GM21825 (cell line): ENCODE results near the gene EPHA3.

Experiments used
- ATAC-seq: cut with Tn5 transposase; IDR thresholded peaks from one replicate; pipeline ENCODE4 v1.9.1; 2021; ENCODE audit warnings: mild to moderate bottlenecking, moderate library complexity; ENCODE audit not compliant: unreplicated experiment

Gene EPHA3

GRCh38 chr3:89434621-89435380, 327.4 kb downstream of the EPHA3 start:
- no peak for ATAC-seq

GRCh38 chr3:89436846-89437245, 329.4 kb downstream of the EPHA3 start:
- no peak for ATAC-seq

- no peak for ATAC-seq
Observed at GRCh38 chr3:89440386-89440785, 333.0 kb downstream of the EPHA3 start.

- ATAC-seq = no peak
Observed at GRCh38 chr3:89441141-89441540, 333.7 kb downstream of the EPHA3 start.

GRCh38 chr3:89446593-89446992, 339.2 kb downstream of the EPHA3 start:
- no peak for ATAC-seq

- no peak for ATAC-seq
Observed at GRCh38 chr3:89447243-89447642, 339.8 kb downstream of the EPHA3 start.

- ATAC-seq = no peak
Observed at GRCh38 chr3:89449086-89449485, 341.7 kb downstream of the EPHA3 start.

- ATAC-seq = no peak
Observed at GRCh38 chr3:89452066-89452465, 344.6 kb downstream of the EPHA3 start.

- no peak for ATAC-seq
Observed at GRCh38 chr3:89455240-89455639, 347.8 kb downstream of the EPHA3 start.

GRCh38 chr3:89467898-89468363, 360.5 kb downstream of the EPHA3 start:
- ATAC-seq = no peak

GRCh38 chr3:89472101-89472500, 364.7 kb downstream of the EPHA3 start:
- ATAC-seq = no peak

GRCh38 chr3:89474333-89475130, 367.1 kb downstream of the EPHA3 start:
- no peak for ATAC-seq

GRCh38 chr3:89488800-89489580, 381.6 kb downstream of the EPHA3 start:
- no peak for ATAC-seq

GRCh38 chr3:89490129-89490528, 382.7 kb downstream of the EPHA3 start:
- no peak for ATAC-seq

GRCh38 chr3:89494734-89495133, 387.3 kb downstream of the EPHA3 start:
- ATAC-seq = no peak

- ATAC-seq = no peak
Observed at GRCh38 chr3:89503891-89504391, 396.5 kb downstream of the EPHA3 start.

- ATAC-seq = no peak
Observed at GRCh38 chr3:89504432-89504831, 397.0 kb downstream of the EPHA3 start.

- ATAC-seq = no peak
Observed at GRCh38 chr3:89506462-89507103, 399.2 kb downstream of the EPHA3 start.

- no peak for ATAC-seq
Observed at GRCh38 chr3:89521328-89521727, 413.9 kb downstream of the EPHA3 start.

- ATAC-seq = no peak
Observed at GRCh38 chr3:89522155-89522554, 414.7 kb downstream of the EPHA3 start.

- no peak for ATAC-seq
Observed at GRCh38 chr3:89525609-89526008, 418.2 kb downstream of the EPHA3 start.
